Measurements from ENCODE around the gene TRIM38.

DNA sequence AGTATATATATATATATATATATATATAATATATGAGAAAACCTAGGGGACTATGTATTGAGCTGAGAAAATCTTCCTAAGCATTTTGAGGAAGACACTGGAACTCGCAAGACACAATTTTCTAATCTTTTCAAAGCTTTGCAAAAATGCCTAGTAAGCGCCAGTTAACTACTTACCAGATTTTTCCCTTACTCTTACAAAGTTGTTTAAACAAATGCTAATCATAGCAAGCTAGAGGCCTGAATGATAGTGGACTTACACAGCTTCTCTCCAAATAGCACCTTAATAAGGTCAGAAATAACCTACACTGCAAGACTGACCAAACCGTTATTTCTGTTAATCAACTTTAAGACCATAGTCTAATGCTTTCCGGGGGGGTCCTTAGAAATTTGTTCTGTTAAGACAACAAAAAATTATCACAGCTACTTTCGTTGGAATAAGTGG is 68.6 kb downstream of the TRIM38 start:
- TF ChIP-seq, protein P1, sequence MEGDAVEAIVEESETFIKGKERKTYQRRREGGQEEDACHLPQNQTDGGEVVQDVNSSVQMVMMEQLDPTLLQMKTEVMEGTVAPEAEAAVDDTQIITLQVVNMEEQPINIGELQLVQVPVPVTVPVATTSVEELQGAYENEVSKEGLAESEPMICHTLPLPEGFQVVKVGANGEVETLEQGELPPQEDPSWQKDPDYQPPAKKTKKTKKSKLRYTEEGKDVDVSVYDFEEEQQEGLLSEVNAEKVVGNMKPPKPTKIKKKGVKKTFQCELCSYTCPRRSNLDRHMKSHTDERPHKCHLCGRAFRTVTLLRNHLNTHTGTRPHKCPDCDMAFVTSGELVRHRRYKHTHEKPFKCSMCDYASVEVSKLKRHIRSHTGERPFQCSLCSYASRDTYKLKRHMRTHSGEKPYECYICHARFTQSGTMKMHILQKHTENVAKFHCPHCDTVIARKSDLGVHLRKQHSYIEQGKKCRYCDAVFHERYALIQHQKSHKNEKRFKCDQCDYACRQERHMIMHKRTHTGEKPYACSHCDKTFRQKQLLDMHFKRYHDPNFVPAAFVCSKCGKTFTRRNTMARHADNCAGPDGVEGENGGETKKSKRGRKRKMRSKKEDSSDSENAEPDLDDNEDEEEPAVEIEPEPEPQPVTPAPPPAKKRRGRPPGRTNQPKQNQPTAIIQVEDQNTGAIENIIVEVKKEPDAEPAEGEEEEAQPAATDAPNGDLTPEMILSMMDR (IDR thresholded peaks at IDR 0.05) = no peak
- no peak for TF ChIP-seq POLR2A (IDR thresholded peaks at IDR 0.05)
